Measurements from ENCODE around the gene PAK5. TPM values are rescaled to one million over a fixed set of nuclear protein-coding genes. Genes with fewer than 3 reads are reported as not detected.

PAK5 gene
- polyA plus RNA-seq, 1 donor (not counting 4 experiments of a cell fraction or from before 2014, with no cell fraction given): not detected

DNA sequence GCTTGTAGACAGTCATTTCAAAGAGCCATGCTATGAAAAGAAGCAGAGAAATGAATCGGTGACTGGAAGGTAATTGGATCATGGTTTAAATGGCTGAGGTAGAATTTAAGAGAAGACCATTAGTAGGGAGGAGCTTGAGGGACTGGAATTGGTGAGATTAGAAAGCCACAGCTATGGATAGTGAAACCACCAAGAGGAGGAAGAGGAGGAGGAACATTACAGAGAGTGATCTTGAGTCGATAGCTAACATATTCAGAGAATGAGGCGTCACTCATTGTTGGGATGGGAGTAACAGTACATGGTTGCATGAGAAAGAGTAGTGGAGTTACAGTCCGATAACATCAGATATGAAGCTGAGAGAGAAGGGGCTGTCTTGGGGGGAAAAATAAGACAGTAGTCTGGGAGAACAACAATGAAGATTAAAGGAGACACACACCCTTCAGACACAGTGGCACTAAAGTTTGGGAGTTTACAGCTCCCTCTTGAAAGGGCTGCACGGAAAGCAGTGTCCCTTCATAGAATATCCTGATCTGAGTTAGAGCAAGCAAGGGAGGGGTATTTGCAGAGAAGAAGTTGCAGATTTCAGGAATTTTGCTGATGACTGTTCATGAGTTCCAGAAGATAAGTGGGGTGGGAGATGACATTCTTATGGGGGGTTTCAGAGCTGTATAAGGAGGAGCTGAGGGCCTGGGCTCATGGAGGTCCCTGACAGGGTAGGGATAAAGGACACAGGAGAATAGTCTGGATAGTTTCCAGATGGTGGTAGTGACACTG, 339.6 kb downstream of the PAK5 start:
- no peak overlapping the region for H3K27ac ChIP-seq (ENCODE audit: control insufficient read depth, insufficient read depth, low read length)
- H3K4me1 ChIP-seq (ENCODE audit: control insufficient read depth, extremely low read depth, insufficient read depth, low read length): no peaks in the 10 kb centered on the region
- H4K20me1 ChIP-seq (ENCODE audit: control insufficient read depth, extremely low read depth, insufficient read depth, low read length): no peaks in the 10 kb centered on the region
- TF ChIP-seq CTCF (optimal IDR thresholded peaks at IDR 0.05 in 1 of 3, IDR thresholded peaks at IDR 0.05 in 1 of 3, conservative IDR thresholded peaks at IDR 0.05 in 1 of 3; ENCODE audit: extremely low read depth in 1 of 3, insufficient read depth in 2 of 3, low read length in 3 of 3) (no peak), EZH2 (IDR thresholded peaks at IDR 0.05; ENCODE audit: low read length) (no peak)
- H3K9ac ChIP-seq (ENCODE audit: control insufficient read depth, extremely low read depth, insufficient read depth, low read length): no peak overlapping the region
- FAIRE-seq (no peak), DNase-seq (ENCODE audit: low read depth, low spot score) (no peak)
- H3K36me3 ChIP-seq (ENCODE audit: control insufficient read depth in 2 of 2, extremely low read depth in 1 of 2, insufficient read depth in 2 of 2, low read length in 2 of 2): no peaks in the 10 kb centered on the region
- H3K27me3 ChIP-seq (ENCODE audit: control insufficient read depth, extremely low read depth, insufficient read depth, low read length): no peaks in the 10 kb centered on the region
- no peak overlapping the region for H2AFZ ChIP-seq (ENCODE audit: control insufficient read depth, low read length)
- no peaks in the 10 kb centered on the region for H3K9me1 ChIP-seq (ENCODE audit: control insufficient read depth, extremely low read depth, insufficient read depth, low read length)
- no peaks in the 10 kb centered on the region for H3K79me2 ChIP-seq (ENCODE audit: control insufficient read depth, insufficient read depth, low read length)
- H3K4me2 ChIP-seq (ENCODE audit: control insufficient read depth, extremely low read depth, insufficient read depth, low read depth, low read length): no peak overlapping the region
- H3K4me3 ChIP-seq (ENCODE audit: control insufficient read depth in 2 of 3, extremely low read depth in 1 of 3, insufficient read depth in 2 of 3, low read depth in 1 of 3, low read length in 3 of 3): no peak overlapping the region
- H3K9me3 ChIP-seq (ENCODE audit: control insufficient read depth, low read depth, low read length): no peaks in the 10 kb centered on the region
- dilution Hi-C loops (cut with MboI; ENCODE audit: extremely low pct_ligation_motif_present, low sequenced_read_pairs): no loop called here

DNA sequence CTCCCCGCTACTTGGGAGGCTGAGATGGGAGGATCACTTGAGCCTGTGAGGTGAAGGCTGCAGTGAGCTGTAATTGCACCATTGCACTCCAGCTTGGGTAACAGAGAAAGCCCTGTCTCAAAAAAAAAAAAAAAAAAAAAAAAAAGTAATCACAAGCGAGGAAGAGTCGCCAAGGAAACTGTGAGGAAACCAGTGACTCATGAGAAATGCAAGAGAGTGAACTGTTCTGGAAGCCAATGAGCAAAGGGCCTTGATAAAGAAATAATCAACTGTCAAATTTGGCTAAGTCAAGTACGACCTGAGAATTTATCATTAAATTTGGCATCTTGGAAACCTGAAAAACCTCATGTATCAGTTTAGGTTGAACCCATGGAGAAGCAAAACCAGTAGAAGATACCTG, 340.6 kb downstream of the PAK5 start:
- Histone ChIP-seq H3K4me2 (ENCODE audit: control insufficient read depth, extremely low read depth, insufficient read depth, low read depth, low read length) (no peak overlapping the region), H3K27ac (ENCODE audit: control insufficient read depth, insufficient read depth, low read length) (no peak overlapping the region), H3K4me1 (ENCODE audit: control insufficient read depth, extremely low read depth, insufficient read depth, low read length) (no peaks in the 10 kb centered on the region), H4K20me1 (ENCODE audit: control insufficient read depth, extremely low read depth, insufficient read depth, low read length) (no peaks in the 10 kb centered on the region), H3K4me3 (ENCODE audit: control insufficient read depth in 2 of 3, extremely low read depth in 1 of 3, insufficient read depth in 2 of 3, low read depth in 1 of 3, low read length in 3 of 3) (no peak overlapping the region), H3K27me3 (ENCODE audit: control insufficient read depth, extremely low read depth, insufficient read depth, low read length) (no peaks in the 10 kb centered on the region), H3K79me2 (ENCODE audit: control insufficient read depth, insufficient read depth, low read length) (no peaks in the 10 kb centered on the region), H3K9ac (ENCODE audit: control insufficient read depth, extremely low read depth, insufficient read depth, low read length) (no peak overlapping the region), H3K36me3 (ENCODE audit: control insufficient read depth in 2 of 2, extremely low read depth in 1 of 2, insufficient read depth in 2 of 2, low read length in 2 of 2) (no peaks in the 10 kb centered on the region), H2AFZ (ENCODE audit: control insufficient read depth, low read length) (no peak overlapping the region), H3K9me3 (ENCODE audit: control insufficient read depth, low read depth, low read length) (no peaks in the 10 kb centered on the region), H3K9me1 (ENCODE audit: control insufficient read depth, extremely low read depth, insufficient read depth, low read length) (no peaks in the 10 kb centered on the region)
- dilution Hi-C loops (cut with MboI; ENCODE audit: extremely low pct_ligation_motif_present, low sequenced_read_pairs): no loop called here
- no peak for DNase-seq (ENCODE audit: low read depth, low spot score)
- no peak for FAIRE-seq
- no peak for TF ChIP-seq EZH2 (IDR thresholded peaks at IDR 0.05; ENCODE audit: low read length)
- TF ChIP-seq CTCF (optimal IDR thresholded peaks at IDR 0.05 in 1 of 3, IDR thresholded peaks at IDR 0.05 in 1 of 3, conservative IDR thresholded peaks at IDR 0.05 in 1 of 3; ENCODE audit: extremely low read depth in 1 of 3, insufficient read depth in 2 of 3, low read length in 3 of 3): no peak
